HL-60/S4 (cell line): ENCODE results near the gene IRF5.

Source experiments
- in situ Hi-C: fragments of 300-500 bp; cut with MboI; formaldehyde crosslinking; loops from 2 replicates; pipeline ENCODE4 v1.14.3; 2022; ENCODE audit warnings: low sequenced_read_pairs

Gene IRF5

GRCh38 chr7:128937647-128938543 lies at the start of gene IRF5:
Gene IRF5, plus strand, starts transcription at chr7:128937927. Its CDS starts 4,155 bp downstream, at chr7:128942082.
- in situ Hi-C loops: no loop called here

- in situ Hi-C loops: loop anchor here (25.0 kb wide), 1 partner anchor 276 kb away; no protein-coding TSS in a partner anchor
Observed at GRCh38 chr7:128888039-128888755, 49.5 kb upstream of the IRF5 start.

- in situ Hi-C loops: loop anchor here (25.0 kb wide), 1 partner anchor 276 kb away; no protein-coding TSS in a partner anchor
Observed at GRCh38 chr7:128888756-128889095, 49.0 kb upstream of the IRF5 start.

- in situ Hi-C loops: loop anchor here (25.0 kb wide), 1 partner anchor 277 kb away; no protein-coding TSS in a partner anchor
Observed at GRCh38 chr7:128889121-128889520, 48.6 kb upstream of the IRF5 start.

GRCh38 chr7:128890306-128891109 lies 47.2 kb upstream of the IRF5 start:
- in situ Hi-C loops: loop anchor here (25.0 kb wide), 1 partner anchor 278 kb away; no protein-coding TSS in a partner anchor

GRCh38 chr7:128891110-128891941 lies 46.4 kb upstream of the IRF5 start:
- in situ Hi-C loops: loop anchor here (25.0 kb wide), 1 partner anchor 279 kb away; no protein-coding TSS in a partner anchor

GRCh38 chr7:128891942-128892269 lies 45.8 kb upstream of the IRF5 start:
- in situ Hi-C loops: loop anchor here (25.0 kb wide), 1 partner anchor 280 kb away; no protein-coding TSS in a partner anchor

GRCh38 chr7:128892521-128893250 lies 45.0 kb upstream of the IRF5 start:
- in situ Hi-C loops: loop anchor here (25.0 kb wide), 1 partner anchor 280 kb away; no protein-coding TSS in a partner anchor

- in situ Hi-C loops: loop anchor here (25.0 kb wide), 1 partner anchor 281 kb away; no protein-coding TSS in a partner anchor
Observed at GRCh38 chr7:128893251-128894100, 44.3 kb upstream of the IRF5 start.

GRCh38 chr7:128894101-128894440 lies 43.7 kb upstream of the IRF5 start:
- in situ Hi-C loops: loop anchor here (25.0 kb wide), 1 partner anchor 282 kb away; no protein-coding TSS in a partner anchor

GRCh38 chr7:128895320-128895719 lies 42.4 kb upstream of the IRF5 start:
- in situ Hi-C loops: loop anchor here (25.0 kb wide), 1 partner anchor 283 kb away; no protein-coding TSS in a partner anchor

GRCh38 chr7:128899392-128899791 lies 38.3 kb upstream of the IRF5 start:
- in situ Hi-C loops: loop anchor here (25.0 kb wide), 1 partner anchor 287 kb away; no protein-coding TSS in a partner anchor

- in situ Hi-C loops: loop anchor here (25.0 kb wide), 1 partner anchor 187 kb away; no protein-coding TSS in a partner anchor
Observed at GRCh38 chr7:128900237-128900636, 37.5 kb upstream of the IRF5 start.

- in situ Hi-C loops: loop anchor here (25.0 kb wide), 1 partner anchor 184 kb away; no protein-coding TSS in a partner anchor
Observed at GRCh38 chr7:128902761-128903585, 34.8 kb upstream of the IRF5 start.

GRCh38 chr7:128903621-128904361 lies 33.9 kb upstream of the IRF5 start:
- in situ Hi-C loops: loop anchor here (25.0 kb wide), 1 partner anchor 184 kb away; no protein-coding TSS in a partner anchor
